ENCODE data around the gene DNA2.

DNA sequence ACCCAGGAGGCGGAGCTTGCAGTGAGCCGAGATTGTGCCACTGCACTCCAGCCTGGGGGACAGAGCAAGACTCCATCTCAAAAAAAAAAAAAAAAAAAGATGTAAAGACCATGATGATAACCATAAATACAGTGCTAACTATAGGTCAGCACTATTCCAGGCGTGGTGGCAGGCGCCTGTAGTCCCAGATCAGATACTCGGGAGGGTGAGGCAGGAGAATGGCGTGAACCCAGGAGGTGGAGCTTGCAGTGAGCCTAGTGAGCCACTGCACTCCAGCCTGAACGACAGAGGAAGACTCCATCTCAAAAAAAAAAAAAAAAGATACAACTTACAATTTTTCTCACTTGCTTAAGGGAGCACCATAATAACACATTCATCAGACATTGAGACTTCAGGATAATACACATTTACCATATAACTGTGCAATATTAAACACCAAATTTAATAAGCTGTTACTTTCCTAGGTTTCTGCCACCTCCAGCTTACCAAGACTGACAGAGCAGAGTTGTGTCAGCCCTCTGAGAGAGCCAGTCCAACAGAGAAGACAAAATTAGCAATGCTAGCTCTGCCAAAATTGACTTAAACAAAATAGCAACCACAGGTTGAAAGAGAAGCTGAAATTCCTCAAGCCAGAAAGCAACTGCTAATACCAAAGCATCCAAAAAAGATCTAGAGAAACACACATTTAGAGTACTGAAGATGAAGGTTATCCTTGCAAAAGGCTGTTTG lies 8.2 kb downstream of the DNA2 start:
- TF ChIP-seq EZH2 (IDR thresholded peaks at IDR 0.05) (no peak), EZH2phosphoT487 (IDR thresholded peaks at IDR 0.05) (no peak)
- TF ChIP-seq, protein P1, sequence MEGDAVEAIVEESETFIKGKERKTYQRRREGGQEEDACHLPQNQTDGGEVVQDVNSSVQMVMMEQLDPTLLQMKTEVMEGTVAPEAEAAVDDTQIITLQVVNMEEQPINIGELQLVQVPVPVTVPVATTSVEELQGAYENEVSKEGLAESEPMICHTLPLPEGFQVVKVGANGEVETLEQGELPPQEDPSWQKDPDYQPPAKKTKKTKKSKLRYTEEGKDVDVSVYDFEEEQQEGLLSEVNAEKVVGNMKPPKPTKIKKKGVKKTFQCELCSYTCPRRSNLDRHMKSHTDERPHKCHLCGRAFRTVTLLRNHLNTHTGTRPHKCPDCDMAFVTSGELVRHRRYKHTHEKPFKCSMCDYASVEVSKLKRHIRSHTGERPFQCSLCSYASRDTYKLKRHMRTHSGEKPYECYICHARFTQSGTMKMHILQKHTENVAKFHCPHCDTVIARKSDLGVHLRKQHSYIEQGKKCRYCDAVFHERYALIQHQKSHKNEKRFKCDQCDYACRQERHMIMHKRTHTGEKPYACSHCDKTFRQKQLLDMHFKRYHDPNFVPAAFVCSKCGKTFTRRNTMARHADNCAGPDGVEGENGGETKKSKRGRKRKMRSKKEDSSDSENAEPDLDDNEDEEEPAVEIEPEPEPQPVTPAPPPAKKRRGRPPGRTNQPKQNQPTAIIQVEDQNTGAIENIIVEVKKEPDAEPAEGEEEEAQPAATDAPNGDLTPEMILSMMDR (IDR thresholded peaks at IDR 0.05), result no peak
